HCT116 (cell line): ENCODE results near the gene MED27. TPM values are rescaled to one million over a fixed set of nuclear protein-coding genes. Genes with fewer than 3 reads are reported as not detected.

Experiments
- ATAC-seq: fragments of 200-7000 bp; cut with Tn5 transposase; 2 replicates; pipeline ENCODE4 v1.9.1; 2020; ENCODE audit warnings: mild to moderate bottlenecking, moderate library complexity
- BruUV-seq: library from RNA; stranded (reverse); fragments of 400-500 nt; replicated peaks from 2 replicates; lab custom pipeline; 2021; lab: Mats Ljungman, UMichigan
- CTCF ChIA-PET: fragments of 300-600 bp; sonication (Branson Sonifier 250); formaldehyde crosslinking; loops from one replicate; lab custom pipeline; 2021; ENCODE audit warnings: antibody characterized with exemption; lab: Charles Lee
- POLR2A ChIA-PET: fragments of 300-600, 350-600 bp; sonication (Branson Sonifier 250); formaldehyde crosslinking; loops from one replicate; lab custom pipeline; 2021; ENCODE audit warnings: antibody characterized with exemption; lab: Charles Lee
- RAD21 ChIA-PET, 2 experiments: fragments of 300-600 bp; sonication (Branson Sonifier 250); formaldehyde crosslinking; loops; one replicate each; lab custom pipeline; 2023; ENCODE audit warnings: low total read pairs in 2 of 2; ENCODE audit not compliant: uncharacterized antibody in 2 of 2, unreplicated experiment in 2 of 2, low non-redundant PET in 1 of 2; lab: Charles Lee
- DNase-seq: peaks from one replicate; pipeline ENCODE4 v3.0.0-alpha.2; 2010; ENCODE audit warnings: low read depth, low spot score
- H2AFZ ChIP-seq: fragments of 200-600 bp; shearing (Covaris generic), sonication (generic); 2 replicates; pipeline ENCODE4 v1.6.1; 2017; ENCODE audit warnings: low read depth, mixed run types, mixed read lengths, antibody characterized with exemption, low read length; ENCODE audit not compliant: poor library complexity, severe bottlenecking
- H3K27ac ChIP-seq: 2 replicates; pipeline ENCODE4 v1.5.1; 2012; ENCODE audit warnings: low read depth, low read length
- H3K27me3 ChIP-seq: fragments of 200-600 bp; sonication (generic); 2 replicates; pipeline ENCODE4 v1.6.1; 2016; ENCODE audit warnings: mixed run types, low read length, mixed read lengths; ENCODE audit not compliant: insufficient read depth
- H3K36me3 ChIP-seq, 2 experiments: fragments of 200-500 bp in 1 of 2; fragments of 200-600 bp in 1 of 2; sonication (Bioruptor generic) in 1 of 2; sonication (generic) in 1 of 2; 2 replicates each; pipeline versions ENCODE4 v1.5.1 to v1.6.1; 2014 to 2016; ENCODE audit warnings: low read length in 2 of 2, inconsistent platforms in 1 of 2, mixed read lengths in 1 of 2, mixed run types in 1 of 2; ENCODE audit not compliant: insufficient read depth in 2 of 2, control insufficient read depth in 1 of 2
- H3K4me1 ChIP-seq, 2 experiments: fragments of 200-600 bp in 1 of 2; sonication (generic) in 1 of 2; 2 replicates each; pipeline versions ENCODE4 v1.5.1 to v1.6.1; 2012 to 2017; ENCODE audit warnings: low read length in 2 of 2, inconsistent platforms in 1 of 2, mild to moderate bottlenecking in 1 of 2, mixed read lengths in 1 of 2, mixed run types in 1 of 2, moderate library complexity in 1 of 2; ENCODE audit not compliant: insufficient read depth in 2 of 2, control insufficient read depth in 1 of 2
- H3K4me2 ChIP-seq: fragments of 200-600 bp; sonication (generic); 2 replicates; pipeline ENCODE4 v1.6.1; 2017; ENCODE audit warnings: mixed run types, low read length, mixed read lengths
- H3K4me3 ChIP-seq, 2 experiments: fragments of 200-600 bp in 1 of 2; sonication (generic) in 1 of 2; replicated peaks in 1 of 2; 2 replicates each; pipeline ENCODE4 v1.5.1; 2011 to 2016; ENCODE audit warnings: low read length in 2 of 2, control low read depth in 1 of 2, low read depth in 1 of 2, mild to moderate bottlenecking in 1 of 2, mixed read lengths in 1 of 2, mixed run types in 1 of 2
- H3K79me2 ChIP-seq: fragments of 200-600 bp; sonication (generic); 2 replicates; pipeline ENCODE4 v1.6.1; 2017; ENCODE audit warnings: mild to moderate bottlenecking, mixed run types, low read length, moderate library complexity, mixed read lengths; ENCODE audit not compliant: insufficient read depth
- H3K9ac ChIP-seq: fragments of 200-600 bp; sonication (generic); 2 replicates; pipeline ENCODE4 v1.6.1; 2016; ENCODE audit warnings: low read length, mixed read lengths
- H3K9me2 ChIP-seq: fragments of 200-600 bp; sonication (generic), shearing (Covaris generic); 2 replicates; pipeline ENCODE4 v1.6.1; 2017; ENCODE audit warnings: mixed run types, mild to moderate bottlenecking, moderate library complexity; ENCODE audit not compliant: insufficient read depth
- H3K9me3 ChIP-seq, 2 experiments: fragments of 200-500 bp in 1 of 2; fragments of 200-600 bp in 1 of 2; sonication (Bioruptor generic) in 1 of 2; sonication (generic) in 1 of 2; 2 replicates each; pipeline ENCODE4 v1.6.1; 2014 to 2017; ENCODE audit warnings: low read length in 2 of 2, mixed read lengths in 2 of 2, inconsistent platforms in 1 of 2, low read depth in 1 of 2, mild to moderate bottlenecking in 1 of 2, mixed run types in 1 of 2, moderate library complexity in 1 of 2; ENCODE audit not compliant: control insufficient read depth in 1 of 2, insufficient read depth in 1 of 2
- H4K20me1 ChIP-seq: fragments of 200-600 bp; sonication (generic), shearing (Covaris generic); 2 replicates; pipeline ENCODE4 v1.6.1; 2017; ENCODE audit warnings: mixed run types, mild to moderate bottlenecking, moderate library complexity; ENCODE audit not compliant: insufficient read depth
- EZH2 ChIP-seq: fragments of 200-600 bp; sonication (generic); IDR thresholded peaks from 2 replicates; pipeline ENCODE4 v1.6.1; 2017; ENCODE audit warnings: antibody characterized with exemption, mixed run types
- RAD21 ChIP-seq: IDR thresholded peaks from 2 replicates; pipeline ENCODE4 v1.6.1; 2012; ENCODE audit warnings: low read depth, mild to moderate bottlenecking
- SIN3A ChIP-seq: IDR thresholded peaks from 2 replicates; pipeline ENCODE4 v1.6.1; 2012; ENCODE audit warnings: low read depth
- TCF7L2 ChIP-seq: IDR thresholded peaks from 2 replicates; pipeline ENCODE4 v1.7.0; 2011; ENCODE audit warnings: borderline replicate concordance, inconsistent platforms; ENCODE audit not compliant: insufficient read depth, insufficient read length; ENCODE audit errors: extremely low read depth
- ZFX ChIP-seq: fragments of 450-650 bp; IDR thresholded peaks from 2 replicates; pipeline ENCODE4 v1.6.1; 2017
- ZNF274 ChIP-seq: fragments of 200-500 bp; sonication (Bioruptor generic); IDR thresholded peaks from 2 replicates; pipeline ENCODE4 v1.6.1; 2014; ENCODE audit warnings: mild to moderate bottlenecking, low read depth, low read length, inconsistent platforms
- intact Hi-C: fragments of 100-400 bp; cut with micrococcal nuclease; formaldehyde crosslinking; loops from 2 replicates; pipeline ENCODE4 v1.10.0; 2022
- total RNA-seq: library from RNA; stranded (reverse); gene quantifications from one replicate; pipeline ENCODE4 v1.2.1, GENCODE V29; 2021; ENCODE audit not compliant: unreplicated experiment
- TF ChIP-seq, protein P1 (sequence below): IDR thresholded peaks from 2 replicates; pipeline ENCODE4 v1.6.1; 2012
- TF ChIP-seq, protein P2 (sequence below): IDR thresholded peaks from 2 replicates; pipeline ENCODE4 v1.6.1; 2012; ENCODE audit warnings: low read depth
- TF ChIP-seq, protein P3 (sequence below): IDR thresholded peaks from 2 replicates; pipeline ENCODE4 v1.6.1; 2012

MED27 gene
- total RNA-seq, 1 experiment from 2014 or later = 26.9 TPM

DNA sequence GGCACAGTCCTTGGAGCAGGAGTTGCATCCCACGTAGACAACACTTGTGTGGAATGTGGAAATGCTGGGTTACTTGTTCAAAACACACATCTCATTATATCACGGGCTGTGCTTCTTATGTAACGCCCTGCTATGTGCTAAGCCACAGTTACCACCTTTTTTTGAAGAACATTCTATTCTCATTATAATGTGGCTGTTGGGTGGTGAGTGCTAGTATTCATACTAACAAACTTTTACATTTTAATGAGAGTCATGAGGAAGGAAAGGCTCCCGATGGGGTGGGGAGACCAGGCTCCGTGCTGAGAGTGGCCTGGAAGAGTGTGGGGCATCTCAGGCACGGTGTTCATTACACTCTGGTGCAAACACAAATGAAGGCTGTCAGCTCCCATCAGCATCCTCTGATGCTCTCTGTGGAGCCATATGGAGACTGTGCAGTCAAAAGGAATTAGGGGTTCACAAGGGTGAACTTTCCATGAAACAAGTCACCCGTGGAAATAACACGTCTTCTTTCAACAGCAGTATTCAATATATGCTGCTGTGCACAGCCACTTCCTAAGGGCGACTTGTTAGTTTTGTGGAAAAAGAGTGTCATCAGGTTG is 186.7 kb downstream of the MED27 start:
- ChIA-PET POLR2A (no interaction called here), RAD21 (no interaction called here), CTCF (no interaction called here)
- DNase-seq (no peak), ATAC-seq (no peak)
- Histone ChIP-seq H3K9me2 (no peaks in the 10 kb centered on the region), H3K4me3 (no peak overlapping the region), H3K36me3 (no peaks in the 10 kb centered on the region), H3K4me1 (no peaks in the 10 kb centered on the region), H3K79me2 (no peaks in the 10 kb centered on the region), H3K9ac (no peak overlapping the region), H4K20me1 (no peaks in the 10 kb centered on the region), H2AFZ (no peak overlapping the region), H3K9me3 (no peaks in the 10 kb centered on the region), H3K27me3 (no peaks in the 10 kb centered on the region), H3K27ac (no peak overlapping the region), H3K4me2 (no peak overlapping the region)
- TF ChIP-seq EZH2 (no peak), SIN3A (no peak), ZFX (no peak), RAD21 (no peak), ZNF274 (no peak), TCF7L2 (no peak)
- TF ChIP-seq, protein P1, sequence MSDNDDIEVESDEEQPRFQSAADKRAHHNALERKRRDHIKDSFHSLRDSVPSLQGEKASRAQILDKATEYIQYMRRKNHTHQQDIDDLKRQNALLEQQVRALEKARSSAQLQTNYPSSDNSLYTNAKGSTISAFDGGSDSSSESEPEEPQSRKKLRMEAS = no peak
- TF ChIP-seq, protein P2, sequence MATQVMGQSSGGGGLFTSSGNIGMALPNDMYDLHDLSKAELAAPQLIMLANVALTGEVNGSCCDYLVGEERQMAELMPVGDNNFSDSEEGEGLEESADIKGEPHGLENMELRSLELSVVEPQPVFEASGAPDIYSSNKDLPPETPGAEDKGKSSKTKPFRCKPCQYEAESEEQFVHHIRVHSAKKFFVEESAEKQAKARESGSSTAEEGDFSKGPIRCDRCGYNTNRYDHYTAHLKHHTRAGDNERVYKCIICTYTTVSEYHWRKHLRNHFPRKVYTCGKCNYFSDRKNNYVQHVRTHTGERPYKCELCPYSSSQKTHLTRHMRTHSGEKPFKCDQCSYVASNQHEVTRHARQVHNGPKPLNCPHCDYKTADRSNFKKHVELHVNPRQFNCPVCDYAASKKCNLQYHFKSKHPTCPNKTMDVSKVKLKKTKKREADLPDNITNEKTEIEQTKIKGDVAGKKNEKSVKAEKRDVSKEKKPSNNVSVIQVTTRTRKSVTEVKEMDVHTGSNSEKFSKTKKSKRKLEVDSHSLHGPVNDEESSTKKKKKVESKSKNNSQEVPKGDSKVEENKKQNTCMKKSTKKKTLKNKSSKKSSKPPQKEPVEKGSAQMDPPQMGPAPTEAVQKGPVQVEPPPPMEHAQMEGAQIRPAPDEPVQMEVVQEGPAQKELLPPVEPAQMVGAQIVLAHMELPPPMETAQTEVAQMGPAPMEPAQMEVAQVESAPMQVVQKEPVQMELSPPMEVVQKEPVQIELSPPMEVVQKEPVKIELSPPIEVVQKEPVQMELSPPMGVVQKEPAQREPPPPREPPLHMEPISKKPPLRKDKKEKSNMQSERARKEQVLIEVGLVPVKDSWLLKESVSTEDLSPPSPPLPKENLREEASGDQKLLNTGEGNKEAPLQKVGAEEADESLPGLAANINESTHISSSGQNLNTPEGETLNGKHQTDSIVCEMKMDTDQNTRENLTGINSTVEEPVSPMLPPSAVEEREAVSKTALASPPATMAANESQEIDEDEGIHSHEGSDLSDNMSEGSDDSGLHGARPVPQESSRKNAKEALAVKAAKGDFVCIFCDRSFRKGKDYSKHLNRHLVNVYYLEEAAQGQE = no peak
- TF ChIP-seq, protein P3, sequence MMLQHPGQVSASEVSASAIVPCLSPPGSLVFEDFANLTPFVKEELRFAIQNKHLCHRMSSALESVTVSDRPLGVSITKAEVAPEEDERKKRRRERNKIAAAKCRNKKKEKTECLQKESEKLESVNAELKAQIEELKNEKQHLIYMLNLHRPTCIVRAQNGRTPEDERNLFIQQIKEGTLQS = no peak
- no TSS peak for BruUV-seq
- intact Hi-C loops = no loop called here
